Measurements from ENCODE around the gene EDN3. TPM values are rescaled to one million over a fixed set of nuclear protein-coding genes. Genes with fewer than 3 reads are reported as not detected.

The EDN3 gene
- total and polyA plus RNA-seq, 2 of the 8 experiments (the other 6 are each of a cell fraction or from before 2014, with no cell fraction given): 0.17 to 0.38 TPM

DNA sequence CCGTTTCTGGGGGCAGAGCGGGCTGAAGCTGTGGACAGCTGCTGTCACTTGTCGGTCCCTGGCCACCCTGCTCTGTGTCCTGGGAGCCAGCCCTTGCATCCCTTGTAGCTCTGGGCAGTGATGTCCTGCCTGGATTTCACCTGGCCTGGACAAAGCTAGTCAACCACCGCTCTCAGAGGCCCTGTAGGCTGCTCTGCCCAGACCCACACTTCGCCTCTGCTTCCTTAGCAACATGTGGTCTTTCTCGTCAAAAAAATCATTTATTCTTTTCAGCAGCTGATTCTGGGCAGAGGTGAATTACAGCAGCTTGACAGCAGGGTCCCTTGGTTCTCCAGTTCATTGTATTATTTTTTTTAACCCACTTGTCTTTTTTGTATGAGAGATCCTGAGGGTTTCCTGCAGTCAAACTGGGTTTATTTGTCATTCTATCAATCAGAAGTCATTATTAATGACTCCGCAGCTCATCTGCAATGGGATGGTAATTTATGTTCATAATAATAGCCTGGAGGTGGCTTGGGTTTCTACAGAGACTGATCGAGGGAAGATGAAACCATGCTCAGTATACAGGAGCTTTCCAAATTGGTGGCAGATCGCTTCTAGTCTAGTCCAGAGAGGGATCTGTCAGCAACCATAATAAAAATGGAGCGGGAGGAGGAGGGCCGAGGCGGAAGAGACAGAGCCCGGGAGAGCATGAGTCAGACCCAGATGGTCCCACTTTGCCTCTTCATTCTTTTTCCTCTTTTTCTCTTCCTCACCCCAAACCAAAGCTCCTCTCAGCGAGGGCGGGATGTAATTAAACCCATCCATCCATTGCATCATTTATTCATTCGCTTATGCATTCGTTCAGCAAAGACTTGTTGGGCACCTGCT lies 22.4 kb downstream of the EDN3 start:
- Histone ChIP-seq H3K4ac (replicated peaks; ENCODE audit: insufficient read length, low read depth, low read length) (no peak overlapping the region), H3K23me2 (ENCODE audit: low read depth, low read length) (no peaks in the 10 kb centered on the region), H3K27me3 (replicated peaks in 1 of 4; ENCODE audit: control insufficient read depth in 3 of 4, extremely low read depth in 1 of 4, insufficient read depth in 3 of 4, low read length in 3 of 4) (peaks cover 0 to 2% (median 0%) of the 10 kb centered on the region in 4 experiments; a peak in 2 of 7 replicates), H3K9ac (replicated peaks in 1 of 4; ENCODE audit: extremely low read depth in 1 of 4, low read depth in 3 of 4, low read length in 3 of 4) (no peak overlapping the region), H2AK5ac (ENCODE audit: low read depth, low read length) (no peak overlapping the region), H3K9me3 (ENCODE audit: insufficient read depth in 2 of 2, low read depth in 1 of 2, low read length in 1 of 2) (no peaks in the 10 kb centered on the region), H2BK5ac (ENCODE audit: low read depth, low read length) (no peak overlapping the region), H2BK12ac (ENCODE audit: low read depth, low read length) (no peak overlapping the region), H3K14ac (ENCODE audit: insufficient read length) (no peak overlapping the region), H4K91ac (replicated peaks; ENCODE audit: insufficient read length, low read length) (no peak overlapping the region), H3K4me1 (replicated peaks in 1 of 4; ENCODE audit: control insufficient read depth in 3 of 4, insufficient read depth in 4 of 4, low read length in 3 of 4) (peaks cover 0 to 2% (median 0%) of the 10 kb centered on the region in 4 experiments; a peak in 1 of 7 replicates), H2BK15ac (ENCODE audit: low read length) (no peak overlapping the region), H3K18ac (ENCODE audit: extremely low read depth, low read length) (no peak overlapping the region), H3K79me1 (ENCODE audit: low read depth, low read length) (no peaks in the 10 kb centered on the region), H4K20me1 (replicated peaks in 1 of 2; ENCODE audit: control insufficient read depth in 1 of 2, insufficient read depth in 2 of 2, low read length in 2 of 2) (no peaks in the 10 kb centered on the region), H4K5ac (ENCODE audit: insufficient read length, low read depth, low read length) (no peak overlapping the region), H3K4me3 (ENCODE audit: extremely low read depth in 1 of 4, insufficient read depth in 2 of 4, low read depth in 3 of 4, low read length in 4 of 4) (no peak overlapping the region), H4K8ac (ENCODE audit: extremely low read depth, insufficient read depth, low read length) (no peak overlapping the region), H3K23ac (ENCODE audit: insufficient read length) (no peak overlapping the region), H2BK120ac (replicated peaks; ENCODE audit: low read depth, low read length) (no peak overlapping the region), H3K27ac (ENCODE audit: low read depth, low read length) (no peak overlapping the region), H2AFZ (ENCODE audit: low read length) (no peak overlapping the region), H2BK20ac (ENCODE audit: low read length) (no peak overlapping the region), H3K56ac (replicated peaks; ENCODE audit: insufficient read length, low read depth, low read length) (no peak overlapping the region), H3K4me2 (ENCODE audit: insufficient read depth in 1 of 2, low read depth in 2 of 2, low read length in 2 of 2) (no peak overlapping the region), H3K79me2 (ENCODE audit: control insufficient read depth in 1 of 2, insufficient read depth in 2 of 2, low read length in 2 of 2) (no peaks in the 10 kb centered on the region), H3K36me3 (ENCODE audit: control insufficient read depth in 2 of 4, insufficient read depth in 4 of 4, low read length in 3 of 4) (no peaks in the 10 kb centered on the region)
- WGBS, 2 experiments (ENCODE audit: extremely low coverage in 1 of 2, insufficient coverage in 1 of 2, insufficient read length in 1 of 2, insufficient replicate concordance in 2 of 2, low coverage in 1 of 2, low lambda C conversion rate in 2 of 2, missing lambda C conversion rate in 1 of 2): 91% methylated on average over 17 of the region's 17 CpGs; no CpG with 5 or more reads in 1 of the 2 experiments
- FAIRE-seq (no peak), DNase-seq (ENCODE audit: low read depth in 1 of 2, low spot score in 2 of 2) (no peak)
- CTCF ChIA-PET (ENCODE audit: partially characterized antibody): interaction anchor here (0.5 to 2.1 kb wide), 4 partner anchors 19 to 1420 kb away, joined by 3 to 7 read pairs (median 3); no protein-coding TSS in a partner anchor
- no peak for TF ChIP-seq TEAD4 (IDR thresholded peaks at IDR 0.05; ENCODE audit: low read depth, low read length)
- POLR2A ChIA-PET (ENCODE audit: partially characterized antibody): no interaction called here
